MM.1S (cell line): ENCODE measurements around the gene KCTD6.

Source experiments
- DNase-seq: peaks from one replicate; pipeline ENCODE4 v3.0.0-alpha.2; 2015
- H2AFZ ChIP-seq: fragments of 300-600 bp; sonication (generic); 2 replicates; pipeline ENCODE4 v1.6.0; 2016; ENCODE audit warnings: antibody characterized with exemption, low read length
- H3F3A ChIP-seq: fragments of 300-600 bp; sonication (generic); 2 replicates; pipeline ENCODE4 v1.6.1; 2016; ENCODE audit warnings: mild to moderate bottlenecking, antibody characterized with exemption, low read length, moderate library complexity, mixed read lengths; ENCODE audit not compliant: insufficient read depth
- H3K27ac ChIP-seq: fragments of 300-600 bp; sonication (generic); 2 replicates; pipeline ENCODE4 v1.5.1; 2016; ENCODE audit warnings: mild to moderate bottlenecking, low read length
- H3K27me3 ChIP-seq: fragments of 300-600 bp; sonication (generic); replicated peaks from 2 replicates; pipeline ENCODE4 v1.6.0; 2016; ENCODE audit warnings: low read length; ENCODE audit not compliant: insufficient read depth
- H3K36me3 ChIP-seq: fragments of 300-600 bp; sonication (generic); replicated peaks from 2 replicates; pipeline ENCODE4 v1.6.1; 2016; ENCODE audit warnings: mild to moderate bottlenecking, low read length, mixed read lengths; ENCODE audit not compliant: insufficient read depth
- H3K4me1 ChIP-seq: fragments of 300-600 bp; sonication (generic); 2 replicates; pipeline ENCODE4 v1.6.1; 2016; ENCODE audit warnings: low read length, mixed read lengths
- H3K4me2 ChIP-seq: fragments of 300-600 bp; sonication (generic); 2 replicates; pipeline ENCODE4 v1.6.0; 2016; ENCODE audit warnings: low read depth, low read length
- H3K4me3 ChIP-seq: fragments of 300-600 bp; sonication (generic); 2 replicates; pipeline ENCODE4 v1.5.1; 2016; ENCODE audit warnings: low read length, mixed read lengths
- H3K79me2 ChIP-seq: fragments of 300-600 bp; sonication (generic); 2 replicates; pipeline ENCODE4 v1.6.1; 2016; ENCODE audit warnings: mixed run types, low read length, mixed read lengths
- H3K9ac ChIP-seq: fragments of 300-600 bp; sonication (generic); 2 replicates; pipeline ENCODE4 v1.6.1; 2016; ENCODE audit warnings: low read length, mixed read lengths
- H3K9me2 ChIP-seq: fragments of 300-600 bp; sonication (generic); replicated peaks from 2 replicates; pipeline ENCODE4 v1.6.1; 2016; ENCODE audit warnings: mild to moderate bottlenecking, low read length, mixed read lengths; ENCODE audit not compliant: insufficient read depth
- H3K9me3 ChIP-seq: fragments of 300-600 bp; sonication (generic); replicated peaks from 2 replicates; pipeline ENCODE4 v1.6.1; 2016; ENCODE audit warnings: mild to moderate bottlenecking, low read length, mixed read lengths; ENCODE audit not compliant: insufficient read depth
- H4K20me1 ChIP-seq: fragments of 300-600 bp; sonication (generic); 2 replicates; pipeline ENCODE4 v1.6.1; 2016; ENCODE audit warnings: mild to moderate bottlenecking, low read length, moderate library complexity, mixed read lengths; ENCODE audit not compliant: insufficient read depth
- EZH2 ChIP-seq: fragments of 300-600 bp; sonication (generic); optimal IDR thresholded peaks from 2 replicates; pipeline ENCODE3; 2017; ENCODE audit warnings: low read depth, mild to moderate bottlenecking, antibody characterized with exemption, low read length, mixed read lengths
- EZH2phosphoT487 ChIP-seq: fragments of 300-600 bp; sonication (generic); IDR thresholded peaks from 2 replicates; pipeline ENCODE4 v1.6.1; 2018; ENCODE audit warnings: antibody characterized with exemption, low read length
- TF ChIP-seq, protein P1 (sequence below): fragments of 300-600 bp; sonication (generic); IDR thresholded peaks from 2 replicates; pipeline ENCODE4 v1.5.1; 2016; ENCODE audit warnings: antibody characterized with exemption, low read length, mixed read lengths

KCTD6 gene

DNA sequence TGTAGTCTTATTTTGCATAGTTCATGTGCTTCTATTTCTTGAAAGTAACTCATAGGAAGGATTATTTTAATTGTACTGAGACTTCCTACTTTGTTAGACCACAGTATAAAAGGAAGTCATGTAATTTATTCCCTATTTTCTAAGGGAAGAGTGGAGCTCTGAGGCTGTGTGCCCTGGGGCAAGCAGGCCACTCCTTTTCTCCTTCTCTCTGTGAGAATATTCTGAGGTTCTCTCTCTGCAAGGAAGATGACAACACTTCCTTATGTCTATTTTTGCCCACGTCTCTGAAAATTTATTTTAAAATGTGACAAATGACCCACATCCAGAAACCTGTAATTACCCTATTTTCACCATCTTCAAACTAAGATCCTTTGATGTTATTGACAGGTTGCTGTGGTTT lies 11.0 kb downstream of the KCTD6 start:
- no peak overlapping the region for H3K4me3 ChIP-seq
- H3K9me2 ChIP-seq: no peaks in the 10 kb centered on the region
- H3K4me2 ChIP-seq: no peak overlapping the region

DNA sequence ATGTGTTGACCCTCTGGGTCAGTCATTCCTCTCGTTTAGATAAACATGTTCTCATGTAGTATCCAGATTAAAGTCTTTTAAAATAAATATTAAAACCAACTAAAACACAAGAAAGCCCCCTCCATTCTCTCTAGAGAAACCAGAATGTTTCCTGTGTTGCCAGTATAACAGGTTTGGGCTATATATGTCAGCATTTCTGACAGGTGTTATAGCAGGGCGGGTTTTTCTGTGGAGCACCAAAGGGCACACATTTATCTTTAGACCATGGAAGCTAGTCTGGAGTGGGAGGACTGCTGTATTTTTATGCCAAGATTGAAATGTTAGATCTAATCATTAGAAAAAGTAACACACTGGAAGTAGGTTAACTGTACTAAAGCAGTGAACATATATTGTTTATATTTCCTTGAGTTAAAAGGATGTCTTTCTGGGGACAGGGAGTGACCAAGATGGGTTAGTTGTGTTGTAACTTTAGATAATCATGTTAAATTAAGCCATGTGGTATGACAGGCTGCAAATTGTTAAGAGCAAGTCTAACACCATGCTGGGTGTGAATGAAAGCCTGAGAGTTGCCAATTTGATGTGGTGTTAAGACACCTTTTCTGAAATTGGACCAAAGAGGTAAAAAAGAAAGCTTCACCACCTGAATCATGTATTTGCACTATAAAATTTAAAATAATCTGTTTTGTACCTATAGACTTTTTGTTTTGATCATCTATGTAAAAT lies 15.6 kb downstream of the KCTD6 start:
- Histone ChIP-seq H3K27ac (no peak overlapping the region), H3K9me3 (no peaks in the 10 kb centered on the region), H3K79me2 (no peaks in the 10 kb centered on the region), H3F3A (no peaks in the 10 kb centered on the region), H3K4me1 (no peaks in the 10 kb centered on the region), H3K4me2 (no peak overlapping the region), H4K20me1 (no peaks in the 10 kb centered on the region), H3K27me3 (no peaks in the 10 kb centered on the region), H3K4me3 (no peak overlapping the region), H2AFZ (no peak overlapping the region), H3K9ac (no peak overlapping the region), H3K9me2 (no peaks in the 10 kb centered on the region), H3K36me3 (0 out of 2 replicates have a peak, but pooled peaks cover 1% of the 10 kb centered on the region)
- TF ChIP-seq EZH2phosphoT487 (no peak), EZH2 (no peak)
- TF ChIP-seq, protein P1, sequence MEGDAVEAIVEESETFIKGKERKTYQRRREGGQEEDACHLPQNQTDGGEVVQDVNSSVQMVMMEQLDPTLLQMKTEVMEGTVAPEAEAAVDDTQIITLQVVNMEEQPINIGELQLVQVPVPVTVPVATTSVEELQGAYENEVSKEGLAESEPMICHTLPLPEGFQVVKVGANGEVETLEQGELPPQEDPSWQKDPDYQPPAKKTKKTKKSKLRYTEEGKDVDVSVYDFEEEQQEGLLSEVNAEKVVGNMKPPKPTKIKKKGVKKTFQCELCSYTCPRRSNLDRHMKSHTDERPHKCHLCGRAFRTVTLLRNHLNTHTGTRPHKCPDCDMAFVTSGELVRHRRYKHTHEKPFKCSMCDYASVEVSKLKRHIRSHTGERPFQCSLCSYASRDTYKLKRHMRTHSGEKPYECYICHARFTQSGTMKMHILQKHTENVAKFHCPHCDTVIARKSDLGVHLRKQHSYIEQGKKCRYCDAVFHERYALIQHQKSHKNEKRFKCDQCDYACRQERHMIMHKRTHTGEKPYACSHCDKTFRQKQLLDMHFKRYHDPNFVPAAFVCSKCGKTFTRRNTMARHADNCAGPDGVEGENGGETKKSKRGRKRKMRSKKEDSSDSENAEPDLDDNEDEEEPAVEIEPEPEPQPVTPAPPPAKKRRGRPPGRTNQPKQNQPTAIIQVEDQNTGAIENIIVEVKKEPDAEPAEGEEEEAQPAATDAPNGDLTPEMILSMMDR: no peak
- DNase-seq: no peak

More for the DNA sequence above, 11.0 kb downstream of the KCTD6 start:
- Histone ChIP-seq H3K27ac (no peak overlapping the region), H3K79me2 (peaks cover 12% of the 10 kb centered on the region), H4K20me1 (no peaks in the 10 kb centered on the region), H3K9me3 (no peaks in the 10 kb centered on the region), H2AFZ (no peak overlapping the region), H3K36me3 (0 out of 2 replicates have a peak, but pooled peaks cover 4% of the 10 kb centered on the region), H3K9ac (no peak overlapping the region), H3F3A (no peaks in the 10 kb centered on the region), H3K27me3 (no peaks in the 10 kb centered on the region), H3K4me1 (no peaks in the 10 kb centered on the region)
- TF ChIP-seq, protein P1: no peak
- TF ChIP-seq EZH2phosphoT487 (no peak), EZH2 (no peak)
- DNase-seq: no peak

DNA sequence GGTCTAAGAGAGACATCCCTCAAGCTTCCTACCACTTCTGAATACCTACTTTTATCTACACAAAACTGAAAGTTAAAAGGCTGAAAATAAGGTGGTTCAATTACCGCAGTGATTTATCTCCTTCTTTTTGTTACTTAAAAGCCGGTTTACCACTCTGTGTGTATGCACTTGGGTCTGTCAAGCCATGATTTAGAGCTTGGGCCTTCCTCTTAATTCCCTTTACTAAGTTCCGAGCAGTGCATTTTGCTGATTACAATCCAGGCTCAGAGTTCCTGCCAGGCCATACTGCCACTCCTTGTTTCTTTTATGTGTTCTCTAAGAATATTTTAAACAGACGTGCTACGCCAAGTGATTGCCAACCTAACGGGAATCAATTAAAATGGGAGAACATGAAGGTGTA lies 16.5 kb downstream of the KCTD6 start:
- H3K9me2 ChIP-seq: no peaks in the 10 kb centered on the region
- H3K4me1 ChIP-seq: no peaks in the 10 kb centered on the region
- H3K27me3 ChIP-seq: no peaks in the 10 kb centered on the region
- no peak overlapping the region for H3K4me2 ChIP-seq
- no peaks in the 10 kb centered on the region for H3F3A ChIP-seq
- no peak overlapping the region for H3K4me3 ChIP-seq
- no peak for DNase-seq
- no peaks in the 10 kb centered on the region for H4K20me1 ChIP-seq
- no peak overlapping the region for H3K9ac ChIP-seq
- H3K79me2 ChIP-seq: no peaks in the 10 kb centered on the region
- TF ChIP-seq, protein P1: no peak
- TF ChIP-seq EZH2 (no peak), EZH2phosphoT487 (no peak)
- H3K36me3 ChIP-seq: no peaks in the 10 kb centered on the region
- no peaks in the 10 kb centered on the region for H3K9me3 ChIP-seq
- H2AFZ ChIP-seq: no peak overlapping the region
- H3K27ac ChIP-seq: no peak overlapping the region
